SK-N-SH treated with all-trans-retinoic acid at 6 μM for 48 hours (cell line): ENCODE results near the gene OSBPL5.

Experiments
- ARNTL ChIP-seq: fragments of 450-650 bp; formaldehyde crosslinking; IDR thresholded peaks from 2 replicates; pipeline ENCODE4 v1.5.0; 2020; ENCODE audit warnings: low read depth, mild to moderate bottlenecking, moderate library complexity, borderline replicate concordance
- CSDC2 ChIP-seq: fragments of 250-450 bp; sonication (Bioruptor Pico); IDR thresholded peaks from 2 replicates; pipeline ENCODE4 v1.5.0; 2020; ENCODE audit warnings: mild to moderate bottlenecking, moderate library complexity
- ESRRG ChIP-seq: fragments of 250-450 bp; sonication (Bioruptor Pico); IDR thresholded peaks from 2 replicates; pipeline ENCODE4 v1.6.1; 2021; ENCODE audit warnings: mild to moderate bottlenecking
- ISL1 ChIP-seq: fragments of 250-450 bp; sonication (Bioruptor Pico); IDR thresholded peaks from 2 replicates; pipeline ENCODE4 v2.1.2; 2022; ENCODE audit warnings: mild to moderate bottlenecking, moderate library complexity
- RARB ChIP-seq: fragments of 250-450 bp; sonication (Bioruptor Pico); IDR thresholded peaks from 2 replicates; pipeline ENCODE4 v1.8.0; 2021; ENCODE audit warnings: mild to moderate bottlenecking, moderate library complexity
- TOX ChIP-seq: fragments of 250-450 bp; sonication (Bioruptor Pico); IDR thresholded peaks from 2 replicates; pipeline ENCODE4 v1.8.0; 2021; ENCODE audit warnings: mild to moderate bottlenecking, moderate library complexity, borderline replicate concordance
- ZC3H10 ChIP-seq: fragments of 250-450 bp; sonication (Bioruptor Pico); IDR thresholded peaks from 2 replicates; pipeline ENCODE4 v1.5.1; 2021; ENCODE audit warnings: mild to moderate bottlenecking, moderate library complexity
- ZFP3 ChIP-seq: fragments of 250-450 bp; sonication (Bioruptor Pico); IDR thresholded peaks from 2 replicates; pipeline ENCODE4 v1.5.0; 2020; ENCODE audit warnings: mild to moderate bottlenecking, moderate library complexity
- ZFP30 ChIP-seq: fragments of 450-650 bp; formaldehyde crosslinking; IDR thresholded peaks from 2 replicates; pipeline ENCODE4 v1.5.0; 2022; ENCODE audit warnings: mild to moderate bottlenecking, moderate library complexity
- ZNF565 ChIP-seq: fragments of 450-650 bp; formaldehyde crosslinking; conservative IDR thresholded peaks from 2 replicates; pipeline ENCODE4 v1.5.0; 2020; ENCODE audit warnings: low read depth, mild to moderate bottlenecking, moderate library complexity
- ZNF70 ChIP-seq: fragments of 450-650 bp; formaldehyde crosslinking; IDR thresholded peaks from 2 replicates; pipeline ENCODE4 v1.5.0; 2020; ENCODE audit warnings: mild to moderate bottlenecking, moderate library complexity
- TF ChIP-seq, protein P1 (sequence below): fragments of 250-450 bp; sonication (Bioruptor Pico); IDR thresholded peaks from 2 replicates; pipeline ENCODE4 v1.5.1; 2020; ENCODE audit warnings: low read depth, mild to moderate bottlenecking, moderate library complexity
- TF ChIP-seq, protein P2 (sequence below): fragments of 250-450 bp; sonication (Bioruptor Pico); IDR thresholded peaks from 2 replicates; pipeline ENCODE4 v1.8.0; 2020; ENCODE audit warnings: mild to moderate bottlenecking, moderate library complexity, borderline replicate concordance
- TF ChIP-seq, protein P3 (sequence below): fragments of 250-450 bp; sonication (Bioruptor Pico); IDR thresholded peaks from 2 replicates; pipeline ENCODE4 v1.5.1; 2021; ENCODE audit warnings: mild to moderate bottlenecking, moderate library complexity

GRCh38 chr11:3175194-3175593, 10.1 kb upstream of the OSBPL5 start:
- TF ChIP-seq ESRRG: no peak
- TF ChIP-seq, protein P1, sequence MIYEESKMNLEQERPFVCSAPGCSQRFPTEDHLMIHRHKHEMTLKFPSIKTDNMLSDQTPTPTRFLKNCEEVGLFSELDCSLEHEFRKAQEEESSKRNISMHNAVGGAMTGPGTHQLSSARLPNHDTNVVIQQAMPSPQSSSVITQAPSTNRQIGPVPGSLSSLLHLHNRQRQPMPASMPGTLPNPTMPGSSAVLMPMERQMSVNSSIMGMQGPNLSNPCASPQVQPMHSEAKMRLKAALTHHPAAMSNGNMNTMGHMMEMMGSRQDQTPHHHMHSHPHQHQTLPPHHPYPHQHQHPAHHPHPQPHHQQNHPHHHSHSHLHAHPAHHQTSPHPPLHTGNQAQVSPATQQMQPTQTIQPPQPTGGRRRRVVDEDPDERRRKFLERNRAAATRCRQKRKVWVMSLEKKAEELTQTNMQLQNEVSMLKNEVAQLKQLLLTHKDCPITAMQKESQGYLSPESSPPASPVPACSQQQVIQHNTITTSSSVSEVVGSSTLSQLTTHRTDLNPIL (CRISPR knock-in tag): no peak
- no peak for TF ChIP-seq ZNF70 (CRISPR knock-in tag)
- no peak for TF ChIP-seq ZFP3 (CRISPR knock-in tag)
- TF ChIP-seq, protein P2, sequence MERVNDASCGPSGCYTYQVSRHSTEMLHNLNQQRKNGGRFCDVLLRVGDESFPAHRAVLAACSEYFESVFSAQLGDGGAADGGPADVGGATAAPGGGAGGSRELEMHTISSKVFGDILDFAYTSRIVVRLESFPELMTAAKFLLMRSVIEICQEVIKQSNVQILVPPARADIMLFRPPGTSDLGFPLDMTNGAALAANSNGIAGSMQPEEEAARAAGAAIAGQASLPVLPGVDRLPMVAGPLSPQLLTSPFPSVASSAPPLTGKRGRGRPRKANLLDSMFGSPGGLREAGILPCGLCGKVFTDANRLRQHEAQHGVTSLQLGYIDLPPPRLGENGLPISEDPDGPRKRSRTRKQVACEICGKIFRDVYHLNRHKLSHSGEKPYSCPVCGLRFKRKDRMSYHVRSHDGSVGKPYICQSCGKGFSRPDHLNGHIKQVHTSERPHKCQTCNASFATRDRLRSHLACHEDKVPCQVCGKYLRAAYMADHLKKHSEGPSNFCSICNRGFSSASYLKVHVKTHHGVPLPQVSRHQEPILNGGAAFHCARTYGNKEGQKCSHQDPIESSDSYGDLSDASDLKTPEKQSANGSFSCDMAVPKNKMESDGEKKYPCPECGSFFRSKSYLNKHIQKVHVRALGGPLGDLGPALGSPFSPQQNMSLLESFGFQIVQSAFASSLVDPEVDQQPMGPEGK (CRISPR knock-in tag): no peak
- TF ChIP-seq, protein P3, sequence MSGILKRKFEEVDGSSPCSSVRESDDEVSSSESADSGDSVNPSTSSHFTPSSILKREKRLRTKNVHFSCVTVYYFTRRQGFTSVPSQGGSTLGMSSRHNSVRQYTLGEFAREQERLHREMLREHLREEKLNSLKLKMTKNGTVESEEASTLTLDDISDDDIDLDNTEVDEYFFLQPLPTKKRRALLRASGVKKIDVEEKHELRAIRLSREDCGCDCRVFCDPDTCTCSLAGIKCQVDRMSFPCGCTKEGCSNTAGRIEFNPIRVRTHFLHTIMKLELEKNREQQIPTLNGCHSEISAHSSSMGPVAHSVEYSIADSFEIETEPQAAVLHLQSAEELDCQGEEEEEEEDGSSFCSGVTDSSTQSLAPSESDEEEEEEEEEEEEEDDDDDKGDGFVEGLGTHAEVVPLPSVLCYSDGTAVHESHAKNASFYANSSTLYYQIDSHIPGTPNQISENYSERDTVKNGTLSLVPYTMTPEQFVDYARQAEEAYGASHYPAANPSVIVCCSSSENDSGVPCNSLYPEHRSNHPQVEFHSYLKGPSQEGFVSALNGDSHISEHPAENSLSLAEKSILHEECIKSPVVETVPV (CRISPR knock-in tag): no peak
- no peak for TF ChIP-seq ZFP30 (CRISPR knock-in tag)
- TF ChIP-seq CSDC2 (CRISPR knock-in tag): no peak
- no peak for TF ChIP-seq ZNF565 (CRISPR knock-in tag)
- TF ChIP-seq RARB (CRISPR knock-in tag): no peak
- no peak for TF ChIP-seq ARNTL (CRISPR knock-in tag)
- no peak for TF ChIP-seq ZC3H10
- TF ChIP-seq ISL1 (CRISPR knock-in tag): no peak
- TF ChIP-seq TOX (CRISPR knock-in tag): no peak
